Measurements from ENCODE around the gene PLB1.

The PLB1 gene

DNA sequence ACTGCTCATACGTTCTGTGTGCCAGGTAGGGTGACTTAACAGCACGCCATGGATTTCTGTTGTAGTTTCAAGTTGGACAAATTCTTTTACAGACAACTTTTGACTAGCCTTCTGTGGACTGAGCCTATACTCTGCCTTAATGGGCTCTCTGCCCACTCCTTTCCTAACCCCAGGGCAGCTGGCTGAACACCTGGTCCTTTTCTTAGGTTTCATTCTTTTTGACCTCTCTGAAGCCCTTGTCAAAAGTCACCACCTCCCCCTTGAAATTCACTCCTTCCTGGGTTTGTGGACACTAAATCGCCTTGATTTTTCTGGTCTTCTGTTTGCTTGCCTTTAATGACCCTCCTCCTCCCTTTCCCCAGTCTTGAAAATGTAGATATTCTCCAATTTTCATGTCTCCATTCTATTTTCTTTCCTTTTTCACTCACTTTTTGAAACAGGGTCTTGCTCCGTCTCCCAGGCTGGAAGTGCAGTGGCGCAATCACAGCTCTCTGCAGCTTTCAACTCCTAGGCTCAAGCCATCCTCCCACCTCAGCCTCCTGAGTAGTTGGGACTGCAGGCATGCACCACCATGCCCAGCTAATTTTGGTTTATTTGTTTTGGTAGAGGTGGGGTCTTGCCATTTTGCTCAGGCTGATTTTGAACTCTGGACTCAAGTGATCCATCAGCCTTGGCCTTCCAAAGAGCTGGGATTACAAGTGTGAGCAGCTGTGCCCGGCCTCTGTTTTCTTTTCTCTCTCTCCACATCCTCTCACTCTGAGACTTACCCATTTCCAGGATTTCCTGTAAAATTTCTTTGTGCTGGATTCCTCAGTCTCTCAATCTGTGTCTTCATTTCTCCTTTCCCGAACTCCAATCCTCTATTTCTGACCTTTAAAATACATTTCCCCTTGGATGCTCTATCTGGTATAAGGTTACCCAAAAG, 112.9 kb downstream of the PLB1 start:
- TF ChIP-seq, protein P1, sequence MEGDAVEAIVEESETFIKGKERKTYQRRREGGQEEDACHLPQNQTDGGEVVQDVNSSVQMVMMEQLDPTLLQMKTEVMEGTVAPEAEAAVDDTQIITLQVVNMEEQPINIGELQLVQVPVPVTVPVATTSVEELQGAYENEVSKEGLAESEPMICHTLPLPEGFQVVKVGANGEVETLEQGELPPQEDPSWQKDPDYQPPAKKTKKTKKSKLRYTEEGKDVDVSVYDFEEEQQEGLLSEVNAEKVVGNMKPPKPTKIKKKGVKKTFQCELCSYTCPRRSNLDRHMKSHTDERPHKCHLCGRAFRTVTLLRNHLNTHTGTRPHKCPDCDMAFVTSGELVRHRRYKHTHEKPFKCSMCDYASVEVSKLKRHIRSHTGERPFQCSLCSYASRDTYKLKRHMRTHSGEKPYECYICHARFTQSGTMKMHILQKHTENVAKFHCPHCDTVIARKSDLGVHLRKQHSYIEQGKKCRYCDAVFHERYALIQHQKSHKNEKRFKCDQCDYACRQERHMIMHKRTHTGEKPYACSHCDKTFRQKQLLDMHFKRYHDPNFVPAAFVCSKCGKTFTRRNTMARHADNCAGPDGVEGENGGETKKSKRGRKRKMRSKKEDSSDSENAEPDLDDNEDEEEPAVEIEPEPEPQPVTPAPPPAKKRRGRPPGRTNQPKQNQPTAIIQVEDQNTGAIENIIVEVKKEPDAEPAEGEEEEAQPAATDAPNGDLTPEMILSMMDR (IDR thresholded peaks at IDR 0.05; ENCODE audit: low read depth, low read length), result no peak
- TF ChIP-seq POLR2A (IDR thresholded peaks at IDR 0.05; ENCODE audit: extremely low read depth, insufficient read length) (no peak), MYC (IDR thresholded peaks at IDR 0.05; ENCODE audit: low read depth, low read length) (no peak)
- TF ChIP-seq, protein P2, sequence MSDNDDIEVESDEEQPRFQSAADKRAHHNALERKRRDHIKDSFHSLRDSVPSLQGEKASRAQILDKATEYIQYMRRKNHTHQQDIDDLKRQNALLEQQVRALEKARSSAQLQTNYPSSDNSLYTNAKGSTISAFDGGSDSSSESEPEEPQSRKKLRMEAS (IDR thresholded peaks at IDR 0.05; ENCODE audit: low read depth, low read length), result no peak
- peak; percentile 37 for DNase-seq (ENCODE audit: low read depth)
- H3K4me3 ChIP-seq (ENCODE audit: low read depth, low read length), result no peak overlapping the region

DNA sequence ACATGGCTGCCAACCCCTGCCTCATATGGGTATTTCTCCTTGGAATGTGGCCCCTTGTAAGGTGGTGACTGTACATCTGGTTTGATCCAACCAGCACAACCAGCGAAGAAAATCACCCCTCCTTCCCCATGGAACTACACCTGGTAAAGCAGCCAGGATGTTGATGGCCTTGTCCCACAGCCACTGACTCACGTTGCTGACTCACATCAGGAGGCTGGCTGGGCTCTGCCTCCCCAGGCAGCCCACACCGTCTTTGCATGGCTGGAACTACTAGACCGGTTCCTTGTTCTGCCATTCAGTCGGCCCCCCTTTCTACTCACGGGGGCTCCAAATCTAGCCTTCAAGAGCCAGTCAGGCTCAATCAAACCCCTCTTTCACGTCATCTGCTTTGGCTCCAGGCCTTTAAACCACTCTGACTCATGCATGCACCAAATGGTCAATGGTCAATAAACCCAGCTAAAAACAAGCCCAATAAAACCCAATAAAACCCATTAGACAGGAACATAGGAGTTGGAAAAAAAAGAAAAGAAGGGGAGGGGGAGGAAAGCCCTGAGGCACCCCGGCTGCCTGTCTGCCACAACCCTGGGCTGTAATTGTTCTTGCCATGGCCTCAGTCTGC, 114.8 kb downstream of the PLB1 start:
- no peak overlapping the region for H3K4me3 ChIP-seq (ENCODE audit: low read depth, low read length)
- DNase-seq (ENCODE audit: low read depth), result peak; percentile 46
- TF ChIP-seq POLR2A (IDR thresholded peaks at IDR 0.05; ENCODE audit: extremely low read depth, insufficient read length) (no peak), MYC (IDR thresholded peaks at IDR 0.05; ENCODE audit: low read depth, low read length) (no peak)
- TF ChIP-seq, protein P1 (IDR thresholded peaks at IDR 0.05; ENCODE audit: low read depth, low read length), result no peak
- TF ChIP-seq, protein P2 (IDR thresholded peaks at IDR 0.05; ENCODE audit: low read depth, low read length), result no peak

DNA sequence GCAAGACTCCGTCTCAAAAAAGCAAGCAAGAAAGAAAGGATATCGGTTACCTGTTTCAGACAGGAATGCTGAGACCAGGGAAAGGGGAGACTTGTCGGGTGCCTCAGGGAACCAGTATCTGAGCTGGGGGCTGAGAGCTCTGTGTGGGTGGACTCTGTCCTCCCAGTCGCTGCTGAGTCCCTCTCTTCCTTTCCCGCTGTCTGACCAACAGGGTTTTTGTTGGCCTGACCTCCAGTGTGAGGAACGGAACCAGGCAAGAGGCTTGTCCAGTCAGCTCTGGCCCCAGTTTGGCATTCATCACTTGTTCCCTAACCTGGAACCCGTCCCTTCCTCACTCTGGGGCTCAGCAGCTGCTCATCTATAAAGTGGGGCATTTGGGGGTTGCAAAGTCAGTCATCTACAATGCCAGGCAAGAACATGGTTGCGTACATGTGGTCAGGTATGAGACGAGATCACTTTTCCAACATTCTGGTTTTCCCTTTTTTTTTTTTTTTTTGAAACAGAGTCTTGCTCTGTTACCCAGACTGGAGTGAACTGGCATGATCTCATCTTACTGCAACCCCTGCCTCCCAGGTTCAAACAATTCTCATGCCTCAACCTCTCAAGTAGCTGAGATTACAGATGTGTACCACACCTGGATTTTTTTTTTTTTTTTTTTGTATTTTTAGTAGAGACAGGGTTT, 116.4 kb downstream of the PLB1 start:
- TF ChIP-seq MYC (IDR thresholded peaks at IDR 0.05; ENCODE audit: low read depth, low read length) (no peak), POLR2A (IDR thresholded peaks at IDR 0.05; ENCODE audit: extremely low read depth, insufficient read length) (no peak)
- TF ChIP-seq, protein P1 (IDR thresholded peaks at IDR 0.05; ENCODE audit: low read depth, low read length), result no peak
- TF ChIP-seq, protein P2 (IDR thresholded peaks at IDR 0.05; ENCODE audit: low read depth, low read length), result no peak
- no peak overlapping the region for H3K4me3 ChIP-seq (ENCODE audit: low read depth, low read length)
- DNase-seq (ENCODE audit: low read depth), result no peak

DNA sequence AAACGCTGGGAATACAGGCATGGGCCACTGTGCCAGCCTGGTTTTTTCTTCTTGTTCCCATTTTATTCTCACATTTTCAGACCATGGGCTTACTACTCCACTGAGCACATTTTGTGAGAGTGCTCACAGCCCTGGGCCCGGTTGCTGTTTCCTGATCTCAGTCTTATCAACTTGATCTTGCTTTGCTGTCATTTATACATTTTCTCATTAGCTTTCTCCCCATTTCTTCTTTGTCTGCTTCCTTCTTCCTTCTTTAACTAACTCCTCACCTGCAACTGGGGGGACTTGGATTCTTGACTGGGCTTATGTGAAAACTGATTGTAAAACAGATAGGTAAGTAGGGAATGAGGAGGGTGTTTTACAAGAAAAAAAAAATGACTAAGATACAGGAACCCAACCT, 117.3 kb downstream of the PLB1 start:
- TF ChIP-seq, protein P1 (IDR thresholded peaks at IDR 0.05; ENCODE audit: low read depth, low read length), result no peak
- TF ChIP-seq MYC (IDR thresholded peaks at IDR 0.05; ENCODE audit: low read depth, low read length) (no peak), POLR2A (IDR thresholded peaks at IDR 0.05; ENCODE audit: extremely low read depth, insufficient read length) (no peak)
- TF ChIP-seq, protein P2 (IDR thresholded peaks at IDR 0.05; ENCODE audit: low read depth, low read length), result no peak
- no peak for DNase-seq (ENCODE audit: low read depth)
- H3K4me3 ChIP-seq (ENCODE audit: low read depth, low read length), result no peak overlapping the region

DNA sequence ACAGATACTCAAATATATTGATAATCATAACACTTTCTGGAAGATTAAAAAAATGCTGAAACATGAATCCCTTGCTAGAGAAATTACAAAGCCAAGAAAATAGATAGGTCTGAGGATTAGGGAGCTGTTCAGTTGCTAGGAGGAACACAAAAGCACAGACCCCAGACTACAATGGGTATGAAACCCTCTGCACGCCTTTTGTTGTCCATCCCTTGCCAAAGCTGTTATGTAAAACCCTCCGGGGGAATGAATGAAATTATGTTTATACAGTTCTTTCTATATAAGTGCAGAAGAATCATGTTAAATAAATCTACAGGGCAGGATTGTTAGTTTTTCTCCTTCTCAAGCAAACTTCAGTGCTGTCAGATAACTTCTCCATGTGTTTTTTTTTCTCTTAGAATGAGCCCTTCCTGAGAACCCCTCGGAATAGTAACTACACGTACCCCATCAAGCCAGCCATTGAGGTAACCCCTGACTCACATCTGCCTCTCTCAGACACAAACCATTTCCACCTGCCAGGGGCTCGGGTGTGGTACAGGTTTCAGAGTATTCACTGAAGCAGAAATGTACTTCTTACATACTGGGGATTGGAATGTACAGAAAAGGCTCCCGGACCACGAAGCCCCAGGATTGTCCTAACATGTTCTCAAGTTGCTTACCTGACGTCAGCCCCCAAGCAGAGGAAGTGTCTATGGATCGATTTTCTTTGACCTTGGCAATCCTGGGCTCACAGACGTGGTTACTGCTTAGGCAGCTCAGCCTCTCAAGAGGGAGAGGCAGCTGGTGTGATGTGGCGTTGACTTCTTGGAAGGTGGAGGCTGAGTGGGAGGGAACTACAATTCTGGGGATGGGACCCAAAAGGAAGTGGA, 118.0 kb downstream of the PLB1 start:
- DNase-seq (ENCODE audit: low read depth), result no peak
- TF ChIP-seq MYC (IDR thresholded peaks at IDR 0.05; ENCODE audit: low read depth, low read length) (no peak), POLR2A (IDR thresholded peaks at IDR 0.05; ENCODE audit: extremely low read depth, insufficient read length) (no peak)
- TF ChIP-seq, protein P2 (IDR thresholded peaks at IDR 0.05; ENCODE audit: low read depth, low read length), result no peak
- TF ChIP-seq, protein P1 (IDR thresholded peaks at IDR 0.05; ENCODE audit: low read depth, low read length), result no peak
- no peak overlapping the region for H3K4me3 ChIP-seq (ENCODE audit: low read depth, low read length)
